OCI-LY7 (cell line): ENCODE measurements around the gene UBAP1. TPM values are rescaled to one million over a fixed set of nuclear protein-coding genes. Genes with fewer than 3 reads are reported as not detected.
"Not testable (repeated sequence)": the region's sequence is repeated elsewhere in the genome, so short reads cannot be mapped to it uniquely, and the experiment has no call there.

Source experiments
- BruUV-seq: library from RNA; stranded (reverse); fragments of 400-500 nt; replicated peaks from 2 replicates; lab custom pipeline; 2021; lab: Mats Ljungman, UMichigan
- CTCF ChIA-PET: fragments of 300-600 bp; sonication (Branson Sonifier 250); formaldehyde crosslinking; loops from one replicate; lab custom pipeline; 2022; ENCODE audit warnings: antibody characterized with exemption; ENCODE audit not compliant: unreplicated experiment; lab: Charles Lee
- POLR2A ChIA-PET: fragments of 300-600 bp; sonication (Branson Sonifier 250); formaldehyde crosslinking; loops from one replicate; lab custom pipeline; 2022; ENCODE audit warnings: antibody characterized with exemption; lab: Charles Lee
- DNase-seq: peaks from one replicate; pipeline ENCODE4 v3.0.0-alpha.2; 2015; ENCODE audit warnings: low spot score
- H2AFZ ChIP-seq: fragments of 200-600 bp; sonication (generic), shearing (Covaris generic); 2 replicates; pipeline ENCODE4 v1.6.1; 2014; ENCODE audit warnings: mild to moderate bottlenecking, antibody characterized with exemption, low read length, moderate library complexity
- H3K27ac ChIP-seq: fragments of 200-600 bp; sonication (generic); 2 replicates; pipeline ENCODE4 v1.5.1; 2014; ENCODE audit warnings: mixed run types, low read depth, mild to moderate bottlenecking, moderate library complexity, low read length, inconsistent platforms; ENCODE audit not compliant: poor library complexity, severe bottlenecking
- H3K36me3 ChIP-seq: fragments of 200-600 bp; sonication (generic); 2 replicates; pipeline ENCODE4 v1.6.1; 2014; ENCODE audit warnings: mild to moderate bottlenecking, antibody characterized with exemption, low read length, moderate library complexity, mixed read lengths; ENCODE audit not compliant: insufficient read depth
- H3K4me1 ChIP-seq: fragments of 200-600 bp; sonication (generic); 2 replicates; pipeline ENCODE4 v1.5.1; 2014; ENCODE audit warnings: mild to moderate bottlenecking, low read length; ENCODE audit not compliant: insufficient read depth, poor library complexity, severe bottlenecking
- H3K4me2 ChIP-seq: fragments of 200-600 bp; sonication (generic); 2 replicates; pipeline ENCODE4 v1.6.1; 2014; ENCODE audit warnings: mild to moderate bottlenecking, low read length
- H3K4me3 ChIP-seq: fragments of 200-600 bp; sonication (generic); 2 replicates; pipeline ENCODE4 v1.5.1; 2014; ENCODE audit warnings: mild to moderate bottlenecking, low read depth, low read length; ENCODE audit not compliant: poor library complexity, severe bottlenecking
- H3K79me2 ChIP-seq: fragments of 200-600 bp; sonication (generic); 2 replicates; pipeline ENCODE4 v1.6.1; 2016; ENCODE audit warnings: low read depth, mild to moderate bottlenecking, low read length, moderate library complexity, mixed read lengths; ENCODE audit not compliant: insufficient read depth
- H3K9me2 ChIP-seq: fragments of 200-600 bp; sonication (generic); 2 replicates; pipeline ENCODE4 v1.6.1; 2016; ENCODE audit warnings: mild to moderate bottlenecking, low read length, mixed read lengths; ENCODE audit not compliant: insufficient read depth
- H3K9me3 ChIP-seq: fragments of 200-600 bp; sonication (generic); 2 replicates; pipeline ENCODE4 v1.6.1; 2014; ENCODE audit warnings: mild to moderate bottlenecking, mixed run types, low read length, mixed read lengths
- H4K20me1 ChIP-seq: fragments of 200-600 bp; sonication (generic); 2 replicates; pipeline ENCODE4 v1.6.1; 2014; ENCODE audit warnings: mild to moderate bottlenecking, antibody characterized with exemption, low read length, moderate library complexity, mixed read lengths; ENCODE audit not compliant: insufficient read depth
- CTCF ChIP-seq: fragments of 200-600 bp; sonication (generic); conservative IDR thresholded peaks from 2 replicates; pipeline ENCODE4 v1.5.1; 2014; ENCODE audit warnings: mild to moderate bottlenecking, antibody characterized with exemption, low read length, moderate library complexity, mixed read lengths
- EZH2phosphoT487 ChIP-seq: fragments of 200-600 bp; sonication (generic); IDR thresholded peaks from 2 replicates; pipeline ENCODE4 v1.6.1; 2018; ENCODE audit warnings: low read depth, borderline replicate concordance, mild to moderate bottlenecking, mixed run types, antibody characterized with exemption, low read length, moderate library complexity, mixed read lengths
- intact Hi-C: fragments of 100-400 bp; cut with micrococcal nuclease; formaldehyde crosslinking; loops from one replicate; pipeline ENCODE4 v1.10.0; 2022; ENCODE audit not compliant: unreplicated experiment
- total RNA-seq, 2 experiments: library from RNA; depleted of rRNA in 1 of 2; stranded (reverse); fragments of >200 nt in 1 of 2; shearing (Covaris generic) in 1 of 2; gene quantifications; 2 replicates each; pipeline ENCODE4 v1.2.3, GENCODE V29; 2014 to 2022

UBAP1 gene
- total RNA-seq, 2 experiments from 2014 or later = 12.4 to 22.4 TPM

GRCh38 chr9:34133436-34133949, 45.4 kb upstream of the UBAP1 start:
- no peak for DNase-seq
- no peak overlapping the region for H3K4me3 ChIP-seq
- TF ChIP-seq EZH2phosphoT487 = no peak
- no peak for TF ChIP-seq CTCF
- peaks cover 10% of the 10 kb centered on the region for H3K4me1 ChIP-seq
- CTCF ChIA-PET = no interaction called here
- no peaks in the 10 kb centered on the region for H3K9me3 ChIP-seq
- H3K36me3 ChIP-seq = no peaks in the 10 kb centered on the region
- BruUV-seq = no TSS peak
- intact Hi-C loops = no loop called here
- H3K27ac ChIP-seq = no peak overlapping the region
- no peak overlapping the region for H2AFZ ChIP-seq
- H4K20me1 ChIP-seq = no peaks in the 10 kb centered on the region
- POLR2A ChIA-PET = no interaction called here
- H3K9me2 ChIP-seq = no peaks in the 10 kb centered on the region
- H3K79me2 ChIP-seq = no peaks in the 10 kb centered on the region
- H3K4me2 ChIP-seq = no peak overlapping the region

GRCh38 chr9:34134521-34134920, 44.3 kb upstream of the UBAP1 start:
- Histone ChIP-seq H3K4me3 (no peak overlapping the region), H3K9me3 (no peaks in the 10 kb centered on the region), H3K4me2 (no peak overlapping the region), H3K4me1 (peaks cover 10% of the 10 kb centered on the region), H3K9me2 (no peaks in the 10 kb centered on the region), H2AFZ (no peak overlapping the region), H3K27ac (no peak overlapping the region), H3K36me3 (no peaks in the 10 kb centered on the region), H3K79me2 (no peaks in the 10 kb centered on the region), H4K20me1 (no peaks in the 10 kb centered on the region)
- TF ChIP-seq CTCF (no peak), EZH2phosphoT487 (no peak)
- ChIA-PET CTCF (no interaction called here), POLR2A (no interaction called here)
- BruUV-seq = no TSS peak
- DNase-seq = no peak
- intact Hi-C loops = no loop called here

- H3K9me2 ChIP-seq, H3K27ac ChIP-seq, H3K4me3 ChIP-seq, H3K36me3 ChIP-seq, DNase-seq, H2AFZ ChIP-seq, H3K4me2 ChIP-seq, BruUV-seq, H3K79me2 ChIP-seq, H3K4me1 ChIP-seq, intact Hi-C loops, H4K20me1 ChIP-seq, H3K9me3 ChIP-seq, CTCF ChIA-PET, POLR2A ChIA-PET: not testable (repeated sequence)
Measured at GRCh38 chr9:34138644-34139043, 40.2 kb upstream of the UBAP1 start.
